Right lobe of liver (tissue), 4 donors: ENCODE results near the gene NTM.

Experiments
- CTCF ChIP-seq, 4 donors: fragments of 200-600 bp in 3 of 4; fragments of 450-650 bp in 1 of 4; IDR thresholded peaks; one replicate each; pipeline versions ENCODE4 v1.5.1 to v1.8.0; 2016 to 2022; ENCODE audit warnings: antibody characterized with exemption in 4 of 4, mild to moderate bottlenecking in 2 of 4
- POLR2A ChIP-seq: fragments of 450-650 bp; IDR thresholded peaks from one replicate; pipeline ENCODE4 v1.6.1; 2017; ENCODE audit warnings: antibody characterized with exemption, mild to moderate bottlenecking
- donor health status: DM: no; HTN: no; CAD: no.
- donor health status: DM: no; HTN: no; CAD: no.
- donor health status: DM: no; HTN: yes; CAD: no.

- TF ChIP-seq CTCF (IDR thresholded peaks at IDR 0.05), result no peak
- no peak for TF ChIP-seq POLR2A
Observed at GRCh38 chr11:131703311-131703710, 332.9 kb downstream of the NTM start.
